NK-92 (cell line): ENCODE results near the gene VPS26C.

Source experiments
- DNase-seq: peaks from one replicate; lab custom pipeline; 2025; ENCODE audit not compliant: unreplicated experiment; lab: John Stamatoyannopoulos, UW

Gene VPS26C

DNA sequence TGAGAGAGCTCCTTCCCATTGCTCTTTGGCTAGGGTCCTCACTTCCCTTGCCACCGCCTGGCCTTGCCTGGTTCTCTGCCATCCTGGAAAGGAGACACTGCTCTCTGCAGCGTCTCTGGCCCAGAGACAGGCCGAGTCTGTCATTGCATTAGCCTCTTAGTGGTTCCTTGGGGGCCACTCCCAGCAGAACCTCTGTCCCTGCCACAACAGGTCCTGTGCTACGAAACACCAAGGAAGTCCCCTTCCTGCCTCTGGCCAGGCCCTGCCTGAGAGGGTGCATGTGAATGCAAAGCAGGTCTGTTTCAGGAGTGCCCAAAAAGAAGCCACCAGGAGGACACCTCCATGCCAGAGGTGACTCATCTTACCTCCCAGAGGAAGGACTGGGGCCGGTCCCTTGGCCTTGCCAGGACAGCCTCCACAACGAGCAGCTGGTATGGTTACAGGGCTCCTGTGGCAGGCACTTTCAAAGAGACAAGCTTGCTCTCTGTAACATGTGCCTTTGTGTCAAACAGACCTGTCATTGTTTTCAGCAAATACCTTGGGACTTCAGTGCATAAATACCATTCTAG is 59.6 kb downstream of the VPS26C start:
- DNase-seq: no peak

DNA sequence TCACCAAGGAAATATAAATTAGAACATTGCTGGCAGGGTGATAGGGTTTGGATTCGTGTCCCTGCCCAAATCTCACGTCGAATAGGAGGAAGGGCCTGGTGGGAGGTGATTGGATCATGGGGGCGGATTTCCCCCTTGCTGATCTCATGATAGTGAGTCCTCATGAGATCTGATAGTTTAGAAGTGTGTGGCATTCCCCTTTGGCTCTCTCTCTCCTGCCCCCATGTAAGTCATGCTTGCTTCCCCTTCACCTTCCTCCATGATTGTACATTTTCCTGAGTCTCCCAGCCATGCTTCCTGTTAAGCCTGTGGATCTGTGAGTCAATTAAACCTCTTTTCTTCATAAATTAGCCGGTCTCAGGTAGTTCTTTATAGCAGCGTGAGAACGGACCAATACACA is 60.6 kb downstream of the VPS26C start:
- no peak for DNase-seq

GRCh38 chr21:37204580-37204979 is 62.6 kb downstream of the VPS26C start:
- no peak for DNase-seq

GRCh38 chr21:37202221-37203110 is 64.7 kb downstream of the VPS26C start:
- DNase-seq: no peak

DNA sequence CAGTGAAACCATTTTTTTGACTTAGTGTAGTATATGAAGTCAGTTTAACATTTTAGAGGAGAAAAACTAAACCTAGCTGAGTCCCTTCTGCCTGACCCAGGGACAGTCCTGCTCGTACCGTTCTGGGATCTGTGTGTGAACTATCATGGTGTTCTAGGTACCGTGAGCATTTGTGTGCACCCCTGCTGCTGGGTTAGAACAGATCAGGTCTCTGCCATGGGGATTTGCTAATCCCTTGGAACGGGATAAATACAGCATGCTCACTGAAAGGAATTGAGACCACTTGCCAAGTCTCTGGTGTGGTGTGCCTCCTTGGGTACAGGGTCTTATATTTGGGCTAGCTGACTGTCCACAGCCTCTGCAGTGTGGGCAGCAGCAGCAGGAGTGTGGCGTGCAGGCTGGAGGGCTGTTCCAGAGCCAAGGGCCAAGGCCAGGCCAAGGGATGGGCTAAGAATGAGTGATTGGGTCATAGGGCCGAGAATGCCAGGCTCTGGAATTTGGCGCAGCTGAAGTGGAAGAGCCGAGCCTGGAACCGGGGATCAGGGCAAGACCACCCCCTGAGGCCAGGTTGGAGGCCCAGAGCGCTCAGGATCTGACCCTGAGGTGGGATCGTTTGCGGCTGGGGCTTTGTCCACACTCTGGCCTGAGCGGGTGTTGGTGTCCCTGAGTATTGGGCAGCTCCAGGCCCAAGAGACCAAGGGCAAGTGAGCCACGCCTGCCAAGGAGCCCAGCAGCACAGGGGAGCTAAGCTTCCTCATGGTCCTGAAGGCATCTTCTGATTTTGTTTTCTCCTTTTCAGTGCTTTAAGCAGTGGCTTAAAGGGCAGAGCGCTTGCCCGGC is 66.3 kb downstream of the VPS26C start:
- no peak for DNase-seq

DNA sequence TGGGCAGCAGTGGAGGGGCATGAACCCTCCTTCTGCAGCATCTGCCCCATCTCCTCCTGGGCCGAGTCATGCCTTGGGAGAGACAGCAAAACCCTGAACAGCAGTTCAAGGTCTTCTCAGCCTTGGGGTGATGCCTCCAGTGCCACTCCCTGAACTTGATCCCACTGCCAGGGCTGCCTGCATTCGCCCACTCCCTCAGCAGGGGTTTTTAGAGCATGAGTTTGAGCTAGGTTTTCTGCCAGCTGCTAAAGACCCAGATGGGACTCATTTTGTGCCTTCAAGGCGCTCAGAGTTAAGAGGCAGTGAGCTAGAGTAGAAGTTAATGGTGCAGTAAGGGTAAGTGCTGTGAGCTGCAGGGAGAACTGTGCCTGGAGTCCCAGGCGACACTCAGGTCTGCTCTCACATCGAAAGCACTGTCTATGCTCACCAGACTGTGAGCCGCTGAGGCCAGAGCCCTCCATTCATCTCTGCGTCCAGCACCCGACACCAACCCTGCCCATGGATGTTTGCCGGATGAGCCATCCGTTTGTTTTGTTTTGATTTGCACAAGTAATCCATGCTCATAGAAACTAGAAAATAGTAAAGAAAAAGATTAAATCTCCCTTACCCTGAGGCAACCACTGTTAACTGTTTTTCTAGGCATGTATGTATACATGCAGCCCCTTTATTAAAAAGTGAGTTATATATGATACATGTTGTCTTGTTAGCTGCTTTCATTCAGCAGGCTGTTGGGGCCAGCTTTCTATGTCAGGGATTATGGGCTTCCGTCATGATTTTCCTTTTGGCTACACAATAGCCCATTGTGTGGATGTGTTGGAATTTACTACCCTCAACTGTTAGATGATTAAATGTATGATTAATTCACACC is 67.8 kb downstream of the VPS26C start:
- DNase-seq: no peak

DNA sequence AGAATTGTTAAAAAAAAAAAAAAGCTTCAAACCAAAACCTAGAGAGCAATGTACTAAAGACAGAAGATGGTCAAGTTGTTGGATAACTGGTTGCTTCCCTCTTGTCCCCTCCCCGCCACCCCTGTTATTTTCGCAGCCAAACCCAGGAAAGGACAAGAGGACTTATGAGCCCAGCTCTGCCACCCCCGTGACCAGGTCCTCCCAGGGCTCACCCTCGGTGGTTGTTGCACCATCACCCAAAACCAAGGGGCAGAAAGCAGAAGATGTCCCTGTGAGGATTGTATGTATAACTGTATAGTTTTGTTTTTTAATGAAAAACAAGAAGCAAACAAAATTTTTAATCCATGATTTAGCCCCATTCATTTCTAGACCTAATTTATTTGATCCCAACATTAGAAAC is 69.4 kb downstream of the VPS26C start:
- DNase-seq: no peak

- DNase-seq: no peak
Observed at GRCh38 chr21:37196847-37197246, 70.3 kb downstream of the VPS26C start.

DNA sequence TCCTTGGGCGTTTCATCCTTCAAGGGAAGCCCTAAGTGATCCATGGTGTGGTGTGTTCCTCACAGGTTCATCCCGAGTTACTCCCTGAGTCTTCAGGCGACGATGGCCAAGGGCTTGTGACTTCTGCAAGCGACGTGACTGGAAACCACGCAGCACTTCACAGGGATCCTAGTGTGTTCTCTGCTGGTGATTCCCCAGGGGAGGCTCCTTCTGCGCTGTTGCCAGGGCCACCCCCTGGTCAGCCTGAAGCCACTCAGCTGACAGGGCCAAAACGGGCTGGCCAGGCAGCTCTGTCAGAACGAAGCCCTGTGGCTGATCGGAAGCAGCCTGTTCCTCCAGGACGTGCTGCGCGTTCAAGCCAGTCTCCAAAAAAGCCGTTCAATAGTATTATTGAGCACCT is 71.5 kb downstream of the VPS26C start:
- no peak for DNase-seq

DNA sequence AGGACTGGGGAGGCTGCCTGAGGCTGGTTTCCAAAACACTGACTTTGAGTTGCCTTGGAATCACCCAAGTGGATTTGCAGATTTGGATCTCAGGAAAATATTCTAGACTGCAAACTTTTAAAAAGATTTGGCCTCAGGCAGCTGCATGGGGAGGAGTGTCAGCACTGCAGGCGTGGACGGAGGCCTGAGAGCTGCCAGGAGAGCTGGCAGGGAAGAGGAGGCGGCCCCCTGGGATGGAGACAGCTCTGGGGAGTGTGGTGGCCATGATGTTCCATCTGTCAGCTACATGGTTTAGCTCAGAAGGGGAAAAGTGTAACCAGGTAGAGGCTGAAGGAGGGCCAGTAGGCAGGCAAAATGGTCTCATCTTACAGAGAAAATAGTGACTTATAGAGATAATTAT is 72.1 kb downstream of the VPS26C start:
- DNase-seq: no peak

- no peak for DNase-seq
Observed at GRCh38 chr21:37193676-37194075, 73.5 kb downstream of the VPS26C start.

GRCh38 chr21:37193006-37193405 is 74.1 kb downstream of the VPS26C start:
- no peak for DNase-seq

DNA sequence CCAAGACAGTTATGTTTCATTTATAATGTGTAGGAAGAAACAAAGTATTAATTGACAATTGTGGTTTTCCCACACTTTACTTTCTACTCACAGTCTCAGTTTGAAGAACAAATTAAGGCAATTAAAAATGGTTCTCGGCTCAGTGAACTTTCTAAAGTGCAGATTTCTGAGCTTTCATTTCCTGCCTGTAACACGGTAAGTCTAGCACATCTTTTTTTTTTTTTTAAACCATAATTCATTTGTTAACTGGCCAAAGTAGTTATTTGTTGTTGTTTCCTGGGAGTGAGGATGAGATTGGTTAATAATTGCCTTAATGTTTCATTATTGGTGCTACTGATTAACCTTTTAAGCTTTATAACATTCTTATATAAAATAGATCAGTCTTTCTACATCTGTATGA is 75.1 kb downstream of the VPS26C start:
- no peak for DNase-seq

DNA sequence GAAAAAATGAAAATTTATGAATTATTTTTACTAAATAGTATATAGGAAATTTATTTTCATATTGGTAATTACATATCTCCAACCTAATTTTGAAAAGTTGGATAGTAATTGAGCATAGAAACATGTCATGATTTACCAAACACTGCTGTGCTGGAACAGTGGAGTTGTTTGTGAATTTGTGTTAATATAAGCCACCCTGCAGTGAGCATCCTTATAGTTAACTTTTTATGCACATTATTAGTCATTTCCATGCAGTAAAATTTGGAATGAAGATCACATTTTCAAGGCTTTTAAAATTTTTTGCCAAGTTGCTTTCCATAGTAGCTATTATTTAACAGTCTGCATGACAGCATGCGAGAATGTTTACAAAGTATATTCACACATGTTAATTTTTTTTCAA is 78.3 kb downstream of the VPS26C start:
- DNase-seq: no peak

- DNase-seq: no peak
Observed at GRCh38 chr21:37186983-37187382, 80.2 kb downstream of the VPS26C start.

- DNase-seq: no peak
Observed at GRCh38 chr21:37184784-37185593, 82.1 kb downstream of the VPS26C start.

GRCh38 chr21:37183749-37184148 is 83.4 kb downstream of the VPS26C start:
- DNase-seq: no peak

- no peak for DNase-seq
Observed at GRCh38 chr21:37182222-37182621, 84.9 kb downstream of the VPS26C start.

DNA sequence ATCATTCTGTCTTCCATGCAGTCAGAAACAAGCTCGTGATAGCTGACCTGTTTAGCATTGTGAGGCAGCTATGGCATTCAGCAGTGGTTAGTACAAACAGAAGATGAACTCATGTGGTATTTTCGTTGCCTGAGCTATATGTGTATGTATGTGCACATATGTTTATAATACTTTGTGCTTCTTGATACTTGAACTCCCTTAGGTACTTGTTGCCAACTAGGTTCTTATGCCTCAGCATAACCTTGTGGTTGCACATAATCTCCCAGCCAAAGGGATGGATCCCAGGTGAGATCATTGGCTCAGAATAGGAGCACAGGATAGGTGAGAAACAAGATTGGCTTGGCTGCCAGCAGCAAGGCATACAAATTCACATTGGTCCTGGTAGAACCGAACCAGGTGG is 86.1 kb downstream of the VPS26C start:
- DNase-seq: no peak

DNA sequence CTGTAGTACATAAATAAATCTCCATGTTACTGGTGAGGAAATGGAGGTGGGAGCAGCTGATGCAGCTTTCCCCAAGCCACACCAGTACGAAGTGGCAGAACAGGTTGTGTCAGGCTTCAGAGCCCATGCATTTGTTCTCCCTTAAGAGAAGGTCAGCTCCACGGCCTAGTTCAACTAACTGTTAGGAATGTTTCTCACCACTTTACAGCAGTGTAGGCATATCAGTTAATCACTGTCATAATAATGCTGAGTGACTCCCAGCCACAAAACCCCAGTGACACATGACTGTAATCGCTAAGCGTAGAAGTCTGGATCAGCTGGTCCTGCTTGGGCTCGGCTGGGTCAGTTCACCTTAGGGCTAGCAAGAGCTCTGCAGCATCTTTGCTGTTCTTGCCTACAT is 90.4 kb downstream of the VPS26C start:
- DNase-seq: no peak
